H1 (cell line): ENCODE results near the gene ADCYAP1. TPM values are rescaled to one million over a fixed set of nuclear protein-coding genes. Genes with fewer than 3 reads are reported as not detected.

Experiments used
- CTCF ChIA-PET: fragments of 300-600 bp; sonication (Branson Sonifier 250); formaldehyde crosslinking; loops from one replicate; lab custom pipeline; 2021; ENCODE audit not compliant: partially characterized antibody; lab: Charles Lee
- POLR2A ChIA-PET: fragments of 300-600 bp; sonication (Branson Sonifier 250); formaldehyde crosslinking; loops from one replicate; lab custom pipeline; 2021; ENCODE audit warnings: inconsistent platforms; ENCODE audit not compliant: partially characterized antibody; lab: Charles Lee
- DNase-seq, 2 experiments: peaks; one replicate each; pipeline versions ENCODE4 v3.0.0 to v3.0.0-alpha.2; 2010 to 2022; ENCODE audit warnings: low spot score in 2 of 2, low read depth in 1 of 2, mixed read lengths in 1 of 2
- FAIRE-seq: peaks from 2 replicates; lab custom pipeline; 2011; peaks lifted over from hg19 to GRCh38; lab: Jason Lieb, UNC
- H2AFZ ChIP-seq: 2 replicates; pipeline ENCODE4 v1.8.1; 2012; ENCODE audit warnings: low read length, inconsistent platforms
- H2AK5ac ChIP-seq: 2 replicates; pipeline ENCODE4 v1.6.1; 2013; ENCODE audit warnings: low read depth, low read length
- H2BK120ac ChIP-seq: replicated peaks from 2 replicates; pipeline ENCODE3; 2013; ENCODE audit warnings: low read depth, low read length, inconsistent platforms
- H2BK12ac ChIP-seq: 2 replicates; pipeline ENCODE4 v1.6.1; 2013; ENCODE audit warnings: low read depth, low read length
- H2BK15ac ChIP-seq: 2 replicates; pipeline ENCODE4 v1.6.1; 2013; ENCODE audit warnings: low read length
- H2BK20ac ChIP-seq: 2 replicates; pipeline ENCODE4 v1.6.1; 2013; ENCODE audit warnings: low read length
- H2BK5ac ChIP-seq: 2 replicates; pipeline ENCODE4 v1.6.1; 2013; ENCODE audit warnings: low read depth, low read length
- H3K14ac ChIP-seq: 2 replicates; pipeline ENCODE4 v1.6.1; 2013; ENCODE audit warnings: inconsistent platforms; ENCODE audit not compliant: insufficient read length
- H3K18ac ChIP-seq: 2 replicates; pipeline ENCODE4 v1.6.1; 2013; ENCODE audit warnings: low read length; ENCODE audit errors: extremely low read depth
- H3K23ac ChIP-seq: 2 replicates; pipeline ENCODE4 v1.6.1; 2013; ENCODE audit warnings: inconsistent platforms; ENCODE audit not compliant: insufficient read length
- H3K23me2 ChIP-seq: 2 replicates; pipeline ENCODE4 v1.6.1; 2013; ENCODE audit warnings: low read depth, low read length
- H3K27ac ChIP-seq: 2 replicates; pipeline ENCODE4 v1.6.1; 2011; ENCODE audit warnings: low read depth, low read length, inconsistent platforms
- H3K27me3 ChIP-seq, 4 experiments: replicated peaks in 1 of 4; 1 replicate in 1 of 4; 2 replicates in 3 of 4; pipeline versions ENCODE4 v1.6.1 to v1.8.1; 2011 to 2013; ENCODE audit warnings: low read length in 3 of 4, mild to moderate bottlenecking in 3 of 4, inconsistent platforms in 2 of 4, mixed read lengths in 2 of 4, moderate library complexity in 1 of 4; ENCODE audit not compliant: control insufficient read depth in 3 of 4, insufficient read depth in 3 of 4; ENCODE audit errors: extremely low read depth in 1 of 4
- H3K36me3 ChIP-seq, 4 experiments: 2 replicates each; pipeline versions ENCODE4 v1.6.1 to v1.8.1; 2011 to 2013; ENCODE audit warnings: mild to moderate bottlenecking in 4 of 4, low read length in 3 of 4, moderate library complexity in 2 of 4, control low read depth in 1 of 4, inconsistent platforms in 1 of 4; ENCODE audit not compliant: insufficient read depth in 4 of 4, control insufficient read depth in 2 of 4
- H3K4ac ChIP-seq: replicated peaks from 2 replicates; pipeline ENCODE3; 2013; ENCODE audit warnings: low read length, low read depth, mixed read lengths, inconsistent platforms; ENCODE audit not compliant: insufficient read length
- H3K4me1 ChIP-seq, 4 experiments: replicated peaks in 1 of 4; 1 replicate in 1 of 4; 2 replicates in 3 of 4; pipeline versions ENCODE4 v1.6.1 to v1.8.1; 2011 to 2013; ENCODE audit warnings: low read length in 3 of 4, inconsistent platforms in 2 of 4, mixed read lengths in 1 of 4; ENCODE audit not compliant: insufficient read depth in 4 of 4, control insufficient read depth in 3 of 4
- H3K4me2 ChIP-seq, 2 experiments: 2 replicates each; pipeline versions ENCODE4 v1.6.1 to v1.8.1; 2011 to 2013; ENCODE audit warnings: low read depth in 2 of 2, low read length in 2 of 2, control low read depth in 1 of 2, inconsistent platforms in 1 of 2, mild to moderate bottlenecking in 1 of 2; ENCODE audit not compliant: insufficient read depth in 1 of 2
- H3K4me3 ChIP-seq, 4 experiments: fragments of 200-600, 300-600 bp in 1 of 4; sonication (generic), shearing (Covaris generic), sonication (Bioruptor Twin) in 1 of 4; 2 replicates each; pipeline versions ENCODE4 v1.5.1 to v1.8.1; 2011 to 2016; ENCODE audit warnings: low read length in 4 of 4, low read depth in 3 of 4, control low read depth in 2 of 4, inconsistent platforms in 2 of 4, mild to moderate bottlenecking in 2 of 4, mixed read lengths in 1 of 4, moderate library complexity in 1 of 4; ENCODE audit not compliant: insufficient read depth in 2 of 4; ENCODE audit errors: extremely low read depth in 1 of 4
- H3K56ac ChIP-seq: replicated peaks from 2 replicates; pipeline ENCODE3; 2013; ENCODE audit warnings: low read depth, mild to moderate bottlenecking, mixed read lengths, low read length, inconsistent platforms; ENCODE audit not compliant: insufficient read length
- H3K79me1 ChIP-seq: 2 replicates; pipeline ENCODE4 v1.6.1; 2013; ENCODE audit warnings: low read depth, low read length, control low read depth
- H3K79me2 ChIP-seq, 2 experiments: 2 replicates each; pipeline versions ENCODE4 v1.6.1 to v1.8.1; 2012 to 2013; ENCODE audit warnings: low read length in 2 of 2, mild to moderate bottlenecking in 2 of 2, inconsistent platforms in 1 of 2; ENCODE audit not compliant: insufficient read depth in 2 of 2, control insufficient read depth in 1 of 2
- H3K9ac ChIP-seq, 4 experiments: replicated peaks in 1 of 4; 1 replicate in 1 of 4; 2 replicates in 3 of 4; pipeline versions ENCODE4 v1.6.1 to v1.8.1; 2011 to 2013; ENCODE audit warnings: low read depth in 3 of 4, low read length in 3 of 4, control low read depth in 2 of 4, mild to moderate bottlenecking in 2 of 4, moderate library complexity in 2 of 4, inconsistent platforms in 1 of 4; ENCODE audit errors: extremely low read depth in 1 of 4
- H3K9me3 ChIP-seq, 2 experiments: 2 replicates each; pipeline versions ENCODE4 v1.6.1 to v1.8.1; 2012 to 2013; ENCODE audit warnings: mild to moderate bottlenecking in 2 of 2, moderate library complexity in 2 of 2, control low read depth in 1 of 2, inconsistent platforms in 1 of 2, low read depth in 1 of 2, low read length in 1 of 2, mixed read lengths in 1 of 2; ENCODE audit not compliant: insufficient read depth in 2 of 2
- H4K20me1 ChIP-seq, 2 experiments: replicated peaks in 1 of 2; 2 replicates each; pipeline versions ENCODE3 to v1.8.1; 2011 to 2013; ENCODE audit warnings: inconsistent platforms in 2 of 2, low read length in 2 of 2, mild to moderate bottlenecking in 1 of 2; ENCODE audit not compliant: insufficient read depth in 2 of 2, control insufficient read depth in 1 of 2
- H4K5ac ChIP-seq: 2 replicates; pipeline ENCODE4 v1.6.1; 2013; ENCODE audit warnings: low read length, low read depth, mixed read lengths, inconsistent platforms; ENCODE audit not compliant: insufficient read length
- H4K8ac ChIP-seq: 2 replicates; pipeline ENCODE4 v1.8.0; 2013; ENCODE audit warnings: mild to moderate bottlenecking, moderate library complexity, low read length, inconsistent platforms; ENCODE audit not compliant: insufficient read depth; ENCODE audit errors: extremely low read depth
- H4K91ac ChIP-seq: replicated peaks from 2 replicates; pipeline ENCODE3; 2013; ENCODE audit warnings: low read length, mixed read lengths, inconsistent platforms; ENCODE audit not compliant: insufficient read length
- CEBPB ChIP-seq: IDR thresholded peaks from 2 replicates; pipeline ENCODE4 v1.6.1; 2012; ENCODE audit warnings: low read depth, low read length
- CREB1 ChIP-seq: IDR thresholded peaks from 2 replicates; pipeline ENCODE4 v1.6.1; 2012; ENCODE audit warnings: inconsistent platforms
- EP300 ChIP-seq, 2 experiments: IDR thresholded peaks; 1 replicate in 1 of 2; 2 replicates in 1 of 2; pipeline ENCODE4 v1.6.1; 2011 to 2012; ENCODE audit warnings: low read depth in 2 of 2, low read length in 2 of 2, mild to moderate bottlenecking in 2 of 2, borderline replicate concordance in 1 of 2, inconsistent platforms in 1 of 2, moderate library complexity in 1 of 2
- JUN ChIP-seq: IDR thresholded peaks from 2 replicates; pipeline ENCODE4 v1.6.1; 2011; ENCODE audit warnings: low read depth, mild to moderate bottlenecking, improper control_type of control experiment, low read length
- TEAD4 ChIP-seq: IDR thresholded peaks from 2 replicates; pipeline ENCODE4 v1.6.1; 2012; ENCODE audit warnings: low read depth, low read length, inconsistent platforms, mixed read lengths
- WGBS, 2 experiments: shearing (Covaris generic) in 1 of 2; methylation state at CpG; one replicate each; pipeline versions ENCODE4 v1.1.6 to v1.1.7; 2013 to 2015; ENCODE audit warnings: low lambda C conversion rate in 2 of 2, mixed read lengths in 2 of 2, inconsistent platforms in 1 of 2, low coverage in 1 of 2, missing lambda C conversion rate in 1 of 2; ENCODE audit not compliant: insufficient replicate concordance in 2 of 2, insufficient coverage in 1 of 2, insufficient read length in 1 of 2; ENCODE audit errors: extremely low coverage in 1 of 2, missing lambda C conversion rate in 1 of 2; 5-methylcytosine and 5-hydroxymethylcytosine counted together
- polyA plus RNA-seq, 7 experiments: library from polyadenylated mRNA; depleted of rRNA in 3 of 7; stranded (reverse) in 5 of 7; unstranded in 2 of 7; fragments of >200 nt in 5 of 7; fragments of 200-250 nt in 2 of 7; gene quantifications; 1 replicate in 5 of 7; 2 replicates in 1 of 7; 4 replicates in 1 of 7; pipeline versions ENCODE4 v1.2.1 to v1.2.3, GENCODE V29; 2011 to 2013; ENCODE audit warnings: missing spikeins in 2 of 7, mixed read lengths in 2 of 7
- total RNA-seq: library from RNA; stranded (reverse); fragmentation: NEBNext Ultra II Directional; extraction: Animal tissue kit (Norgen Biotek cat#: 25700); gene quantifications from 2 replicates; pipeline ENCODE4 v1.2.1, GENCODE V29; 2021

The ADCYAP1 gene
- total and polyA plus RNA-seq, 2 of the 8 experiments (the other 6 are each of a cell fraction or from before 2014, with no cell fraction given): 0.02 TPM; not detected in 1

DNA sequence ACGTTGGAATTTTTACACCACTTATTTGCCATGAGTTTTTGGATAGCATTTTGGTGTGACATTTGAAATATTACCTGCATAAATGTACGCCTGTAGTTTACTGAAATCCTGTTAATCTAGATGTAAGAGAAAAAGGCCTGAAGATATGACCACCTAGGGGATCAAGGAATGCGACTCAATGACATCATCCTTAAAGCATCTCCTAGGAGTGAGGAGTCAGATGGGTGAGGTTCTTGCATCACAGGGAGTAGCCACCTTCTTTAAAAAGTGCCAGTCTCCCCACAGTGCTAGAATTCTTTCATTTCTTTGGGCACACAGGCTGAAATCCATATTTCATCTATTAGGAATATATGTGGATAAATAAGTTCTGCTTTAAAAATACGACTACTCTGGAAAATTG, 34.5 kb downstream of the ADCYAP1 start:
- Histone ChIP-seq H3K23me2 (no peaks in the 10 kb centered on the region), H2BK12ac (no peak overlapping the region), H2BK20ac (no peak overlapping the region), H2BK5ac (no peak overlapping the region), H3K9ac (no peak overlapping the region), H3K14ac (no peak overlapping the region), H3K27ac (no peak overlapping the region), H4K8ac (no peak overlapping the region), H3K23ac (no peak overlapping the region), H3K4me2 (no peak overlapping the region; a peak in 1 of 4 replicates), H2BK120ac (no peak overlapping the region), H2BK15ac (no peak overlapping the region), H3K36me3 (no peaks in the 10 kb centered on the region), H2AFZ (no peak overlapping the region), H3K9me3 (no peaks in the 10 kb centered on the region), H3K79me2 (no peaks in the 10 kb centered on the region), H4K20me1 (no peaks in the 10 kb centered on the region), H3K79me1 (no peaks in the 10 kb centered on the region), H4K91ac (no peak overlapping the region), H3K18ac (no peak overlapping the region), H2AK5ac (no peak overlapping the region), H3K4me1 (0 out of 7 replicates have a peak, but pooled peaks cover 0 to 2% (median 0%) of the 10 kb centered on the region in 4 experiments), H4K5ac (no peak overlapping the region), H3K4me3 (no peak overlapping the region), H3K56ac (no peak overlapping the region), H3K4ac (no peak overlapping the region), H3K27me3 (no peaks in the 10 kb centered on the region)
- CTCF ChIA-PET: no interaction called here
- FAIRE-seq: no peak
- no peak for DNase-seq
- POLR2A ChIA-PET: no interaction called here
- 67% methylated on average over 4 of the region's 4 CpGs; no CpG with 5 or more reads in 1 of the 2 experiments for WGBS, 2 experiments
- TF ChIP-seq EP300 (IDR thresholded peaks at IDR 0.05; ENCODE audit: borderline replicate concordance in 1 of 2, low read depth in 2 of 2, low read length in 2 of 2) (no peak), CEBPB (peak; percentile 83; the same call in 1 of the 2 replicates), JUN (peak; percentile 89; the same call in 1 of the 2 replicates), CREB1 (peak; percentile 55), TEAD4 (peak; percentile 44; the same call in 1 of the 2 replicates)
